H54 (cell line): ENCODE data around the gene EXOSC2.

Source experiments
- DNase-seq: peaks from one replicate; pipeline ENCODE4 v3.0.0; 2011; ENCODE audit warnings: low spot score, mixed read lengths; ENCODE audit not compliant: insufficient read length
- FAIRE-seq: peaks from 3 replicates; lab custom pipeline; 2011; peaks lifted over from hg19 to GRCh38; lab: Jason Lieb, UNC
- POLR2A ChIP-seq: IDR thresholded peaks from 2 replicates; pipeline ENCODE4 v1.6.1; 2011; ENCODE audit warnings: low read depth, mild to moderate bottlenecking, low read length

EXOSC2 gene

DNA sequence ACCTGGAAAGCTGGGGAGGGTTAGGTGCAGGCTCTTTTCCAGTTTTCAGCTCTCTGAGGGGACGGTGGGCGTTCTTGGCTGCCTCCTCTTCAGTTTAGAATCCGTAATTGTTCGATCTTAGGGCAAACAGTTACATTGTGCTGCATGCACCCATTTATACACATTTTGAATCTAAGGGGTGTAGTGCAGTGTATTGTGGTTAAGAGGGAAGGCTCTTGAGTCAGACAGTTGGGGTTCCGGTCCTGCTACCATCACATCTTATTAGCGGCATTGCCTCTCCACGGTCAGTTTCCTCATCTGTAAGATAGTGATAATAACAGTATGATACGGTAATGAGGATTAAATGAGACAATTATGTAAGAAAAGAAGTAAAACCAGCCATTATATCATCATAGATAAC, 625 bp downstream of the EXOSC2 start:
- no peak for TF ChIP-seq POLR2A
- FAIRE-seq (no peak), DNase-seq (no peak)

DNA sequence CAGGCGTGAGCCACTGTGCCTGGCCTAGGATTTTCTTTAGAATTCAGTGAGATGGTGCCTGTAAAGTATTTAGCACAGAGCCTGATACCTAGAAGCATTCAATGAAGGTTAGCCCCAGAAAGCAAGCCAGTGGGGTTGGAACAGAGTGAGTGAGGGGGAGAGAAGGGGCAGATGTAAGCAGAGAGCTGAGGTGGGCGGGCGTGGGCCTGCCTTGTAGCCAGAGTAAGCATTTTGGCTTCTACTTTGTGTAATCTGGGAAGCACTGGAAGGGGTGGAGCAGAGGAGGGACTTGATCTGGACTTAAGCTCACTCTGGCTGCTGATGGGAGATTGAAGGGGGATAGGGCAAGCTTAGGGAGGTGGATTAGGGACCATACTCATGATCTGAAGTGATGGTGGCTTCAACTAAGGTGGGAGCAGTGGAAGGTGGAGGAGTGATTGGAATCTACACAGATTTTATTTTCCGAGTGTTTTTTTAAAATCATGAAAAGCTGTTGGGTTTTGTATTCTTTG, 2.6 kb downstream of the EXOSC2 start:
- no peak for FAIRE-seq
- DNase-seq = no peak
- TF ChIP-seq POLR2A = no peak

DNA sequence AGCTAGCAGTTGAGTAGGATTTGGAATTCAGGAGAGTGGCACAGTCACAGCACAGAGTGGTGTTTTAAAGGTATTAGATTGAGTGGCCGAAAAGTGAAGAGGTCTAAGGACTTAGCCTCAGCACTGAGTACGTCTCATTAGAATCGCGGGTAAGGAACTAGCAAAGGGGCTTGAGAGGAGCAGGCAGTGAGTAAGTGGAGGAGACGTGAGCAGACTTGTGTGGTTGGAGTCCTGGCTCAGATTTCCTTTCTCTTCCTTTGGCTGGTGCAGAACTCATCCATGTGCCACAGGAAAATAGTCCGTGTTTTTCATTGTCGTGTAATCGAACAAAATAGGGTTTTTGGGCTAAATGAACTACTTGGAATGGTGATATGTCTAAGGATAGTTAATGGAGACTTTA, 3.4 kb downstream of the EXOSC2 start:
- no peak for TF ChIP-seq POLR2A
- FAIRE-seq (no peak), DNase-seq (no peak)

DNA sequence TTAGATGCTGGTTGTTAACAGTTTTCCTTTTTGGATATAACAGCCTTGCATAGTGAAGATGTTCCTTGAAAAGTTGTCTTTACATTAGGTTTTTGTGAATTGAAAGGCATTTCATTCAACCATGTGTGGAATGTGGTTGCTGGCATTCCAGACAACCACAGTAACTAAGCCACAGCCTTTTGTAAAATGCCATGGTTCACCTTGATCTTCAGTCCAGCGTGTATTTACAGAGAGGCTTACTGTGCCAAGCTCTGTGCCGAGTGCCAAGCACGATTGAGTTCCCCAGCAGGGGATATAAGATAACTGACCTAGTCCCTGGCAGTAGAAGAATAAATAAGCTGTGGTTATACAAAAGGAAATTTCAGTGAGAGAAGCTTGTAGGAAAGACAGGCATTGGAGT, 4.9 kb downstream of the EXOSC2 start:
- DNase-seq (no peak), FAIRE-seq (no peak)
- no peak for TF ChIP-seq POLR2A

DNA sequence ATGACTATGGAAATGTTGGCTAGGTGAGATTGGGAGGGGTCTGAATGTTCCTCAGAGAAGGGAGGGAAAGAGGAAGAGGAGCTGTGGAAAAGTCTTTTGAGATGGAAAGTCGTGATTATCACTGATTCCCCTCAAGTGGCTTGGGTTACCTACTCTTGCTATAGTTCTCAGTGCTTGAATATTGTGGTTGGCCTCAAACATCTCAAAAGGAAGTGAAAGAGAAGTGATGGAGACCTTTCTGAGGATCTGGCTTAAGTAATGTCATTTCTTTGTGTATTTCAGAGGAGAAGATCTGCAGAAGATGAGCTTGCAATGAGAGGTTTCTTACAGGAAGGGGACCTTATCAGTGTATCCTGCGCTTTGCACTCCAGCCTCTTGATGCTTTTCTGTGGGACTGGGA, 5.5 kb downstream of the EXOSC2 start:
- FAIRE-seq = no peak
- TF ChIP-seq POLR2A = no peak
- DNase-seq = no peak

DNA sequence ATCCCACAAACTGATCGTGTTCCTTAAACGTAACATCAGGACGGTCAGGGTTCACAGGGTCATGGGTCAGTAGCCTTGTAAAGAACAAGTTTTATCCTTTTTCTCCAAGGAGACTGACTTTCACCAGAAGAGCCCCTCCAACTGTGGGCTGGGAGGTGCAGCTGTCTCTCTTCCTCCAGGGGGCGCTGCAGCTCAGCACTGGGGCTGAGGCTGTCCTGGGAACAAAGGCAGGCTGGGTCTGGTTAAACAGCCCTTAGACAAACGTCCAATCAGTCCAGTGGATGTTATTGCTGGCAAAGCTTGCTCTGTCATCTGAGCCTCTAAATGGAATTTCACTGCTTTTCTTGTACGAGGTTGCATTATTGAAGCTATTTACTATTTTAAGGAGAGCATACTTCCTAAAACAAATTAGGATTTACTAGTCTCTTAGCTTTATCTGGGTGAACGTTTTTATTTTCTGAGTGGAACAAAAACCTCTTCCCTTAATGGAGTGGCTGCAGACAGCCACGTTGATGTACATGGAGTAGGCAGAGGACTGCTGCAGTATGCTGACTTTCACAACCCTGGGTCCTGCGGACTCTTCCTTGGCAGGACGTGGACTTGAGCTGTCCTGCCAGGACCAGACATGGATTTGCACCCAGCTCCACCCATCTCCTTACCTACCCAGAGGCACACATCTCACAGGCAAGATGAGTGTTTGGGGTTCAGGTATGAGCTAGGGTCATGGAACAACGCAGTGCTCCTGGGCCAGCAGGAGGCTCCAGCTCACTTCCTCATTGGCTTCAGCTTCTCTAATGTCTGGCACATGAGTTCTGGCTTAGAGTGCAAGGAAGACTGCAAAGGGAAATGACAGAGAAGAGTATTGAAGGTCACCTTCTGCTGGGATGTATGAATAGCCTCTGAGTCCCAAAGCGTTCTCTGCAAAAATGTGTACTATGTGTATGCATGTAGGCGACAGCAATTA, 7.8 kb downstream of the EXOSC2 start:
- FAIRE-seq = no peak
- DNase-seq = no peak
- TF ChIP-seq POLR2A = no peak

DNA sequence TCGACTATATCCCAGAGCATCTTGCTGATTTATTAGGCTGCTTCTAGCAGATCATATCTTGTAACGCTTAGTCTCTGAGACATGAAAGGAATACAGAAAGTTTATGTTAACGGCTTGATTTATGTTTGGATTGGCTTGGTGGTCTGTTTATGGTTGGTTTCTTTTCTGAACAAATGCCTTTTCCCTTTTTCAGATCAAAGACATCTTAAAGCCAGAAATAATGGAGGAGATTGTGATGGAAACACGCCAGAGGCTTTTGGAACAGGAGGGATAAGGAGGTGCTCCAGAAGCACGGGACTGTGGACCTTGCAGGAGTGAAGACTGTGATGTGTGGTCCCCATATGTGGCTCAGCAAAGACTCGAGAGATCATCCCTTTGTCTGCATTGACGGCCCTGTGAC, 9.9 kb downstream of the EXOSC2 start:
- no peak for TF ChIP-seq POLR2A
- FAIRE-seq (no peak), DNase-seq (no peak)

DNA sequence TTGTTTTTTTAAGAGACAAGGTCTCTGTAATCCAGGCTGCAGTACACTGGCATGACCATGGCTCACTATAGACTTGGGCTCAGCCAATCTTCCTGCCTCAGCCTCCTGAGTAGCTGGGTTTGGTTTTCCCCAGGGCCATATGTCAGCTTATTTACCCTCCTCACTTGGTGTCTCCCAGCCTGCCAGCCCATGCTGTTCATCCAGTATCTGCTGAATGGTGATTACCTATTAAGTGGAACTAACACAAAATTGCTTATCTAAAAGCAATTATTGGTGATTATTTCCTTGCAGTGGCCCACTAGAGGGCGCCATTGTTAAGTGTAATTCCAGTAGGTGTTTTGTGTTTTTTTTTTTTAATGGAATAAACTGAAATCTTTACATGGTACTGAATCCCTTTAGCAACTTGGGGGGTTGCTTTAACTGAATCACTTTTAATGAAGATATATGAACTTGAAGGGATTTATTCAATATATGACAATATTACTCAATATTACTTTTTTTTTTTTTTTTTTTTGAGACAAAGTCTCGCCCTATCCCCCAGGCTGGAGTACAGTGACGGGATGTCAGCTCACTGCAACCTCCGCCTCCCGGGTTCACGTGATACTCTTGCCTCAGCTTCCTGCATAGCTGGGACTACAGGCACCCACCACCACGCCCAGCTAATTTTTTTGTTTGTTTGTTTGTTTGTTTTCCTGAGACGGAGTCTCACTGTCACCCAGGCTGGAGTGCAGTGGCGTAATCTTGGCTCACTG, 13.8 kb downstream of the EXOSC2 start:
- FAIRE-seq = no peak
- DNase-seq = no peak
- TF ChIP-seq POLR2A = no peak

DNA sequence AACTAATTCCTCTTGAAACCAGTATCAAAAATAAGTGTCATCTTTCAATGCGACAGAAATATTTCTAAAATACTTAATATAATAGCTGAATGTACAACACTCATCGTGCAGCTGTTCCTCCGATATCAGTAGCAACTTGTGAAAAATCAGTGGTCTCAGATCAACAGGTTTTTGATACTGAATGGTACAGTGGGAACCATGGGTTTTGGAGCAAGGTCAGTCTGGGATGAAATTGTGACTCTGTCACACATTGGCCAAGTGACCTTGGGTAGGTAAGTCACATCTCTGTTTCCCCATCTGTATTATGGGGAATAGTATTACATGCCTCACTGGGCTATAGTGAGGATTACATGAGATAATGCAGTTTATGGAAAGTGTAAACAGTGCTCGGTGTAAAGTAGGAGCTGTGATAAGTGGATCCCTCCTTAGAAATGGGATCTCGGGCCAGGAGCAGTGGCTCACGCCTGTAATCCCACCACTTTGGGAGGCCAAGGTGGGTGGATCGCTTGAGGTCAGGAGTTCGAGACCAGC, 17.3 kb downstream of the EXOSC2 start:
- no peak for FAIRE-seq
- DNase-seq = no peak
- no peak for TF ChIP-seq POLR2A

DNA sequence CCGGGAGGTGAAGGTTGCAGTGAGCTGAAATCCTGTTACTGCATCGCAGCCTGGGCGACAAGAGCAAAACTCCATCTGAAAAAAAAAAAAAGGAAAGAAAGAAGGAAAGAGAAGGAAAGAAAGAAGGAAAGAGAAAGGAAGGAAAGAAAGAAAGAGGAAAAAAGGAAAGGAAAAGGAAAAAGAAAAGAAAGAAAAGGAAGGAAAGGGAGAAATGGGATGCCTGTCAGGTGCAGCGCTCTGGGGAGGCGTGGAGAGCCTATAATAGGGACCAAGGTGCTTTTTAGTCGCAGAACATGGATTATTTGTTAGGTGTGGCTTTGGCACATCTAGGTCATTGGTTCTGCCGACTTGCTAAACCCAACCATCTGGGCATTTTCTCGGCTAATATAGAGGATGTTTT, 17.9 kb downstream of the EXOSC2 start:
- TF ChIP-seq POLR2A = no peak
- FAIRE-seq = no peak
- no peak for DNase-seq

DNA sequence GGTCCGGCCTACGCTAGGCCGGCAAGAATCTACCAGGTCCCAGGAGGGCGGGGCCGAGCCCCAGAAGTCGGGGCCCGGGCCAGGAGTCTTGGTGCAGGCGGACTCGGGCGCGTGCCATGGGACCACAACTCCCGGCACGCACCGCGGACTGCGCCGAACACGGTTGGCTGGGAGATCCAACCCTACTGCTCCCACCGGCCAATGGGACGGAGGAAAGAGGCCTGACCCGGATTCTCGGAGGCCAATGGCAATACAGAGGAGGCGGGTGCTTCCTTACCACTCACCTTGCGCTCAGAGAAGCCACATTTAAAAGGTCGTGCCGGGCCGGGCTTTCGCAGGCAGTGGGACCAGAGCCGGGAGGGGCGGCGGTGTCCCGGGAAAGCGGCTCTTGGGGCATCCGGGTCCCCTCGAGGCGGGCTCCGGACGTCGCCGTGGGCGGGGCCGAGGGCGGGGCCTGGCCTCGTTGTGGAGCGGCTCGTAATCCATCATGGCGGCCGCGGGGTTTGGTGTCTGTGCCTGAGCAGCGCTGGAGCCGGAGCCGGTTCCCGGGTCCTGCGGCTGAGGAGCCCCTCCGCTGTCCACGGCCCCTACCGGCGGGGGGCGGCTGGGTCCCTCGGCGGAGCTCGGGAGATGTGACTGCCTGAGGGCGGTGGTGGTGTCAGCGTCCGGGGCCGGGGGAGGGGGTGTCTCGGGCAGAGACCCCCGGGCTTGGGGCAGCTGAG, 19.1 kb downstream of the EXOSC2 start:
- TF ChIP-seq POLR2A = peak; percentile 37; the same call in 1 of the 2 replicates
- peak; percentile 53 for DNase-seq
- no peak for FAIRE-seq

DNA sequence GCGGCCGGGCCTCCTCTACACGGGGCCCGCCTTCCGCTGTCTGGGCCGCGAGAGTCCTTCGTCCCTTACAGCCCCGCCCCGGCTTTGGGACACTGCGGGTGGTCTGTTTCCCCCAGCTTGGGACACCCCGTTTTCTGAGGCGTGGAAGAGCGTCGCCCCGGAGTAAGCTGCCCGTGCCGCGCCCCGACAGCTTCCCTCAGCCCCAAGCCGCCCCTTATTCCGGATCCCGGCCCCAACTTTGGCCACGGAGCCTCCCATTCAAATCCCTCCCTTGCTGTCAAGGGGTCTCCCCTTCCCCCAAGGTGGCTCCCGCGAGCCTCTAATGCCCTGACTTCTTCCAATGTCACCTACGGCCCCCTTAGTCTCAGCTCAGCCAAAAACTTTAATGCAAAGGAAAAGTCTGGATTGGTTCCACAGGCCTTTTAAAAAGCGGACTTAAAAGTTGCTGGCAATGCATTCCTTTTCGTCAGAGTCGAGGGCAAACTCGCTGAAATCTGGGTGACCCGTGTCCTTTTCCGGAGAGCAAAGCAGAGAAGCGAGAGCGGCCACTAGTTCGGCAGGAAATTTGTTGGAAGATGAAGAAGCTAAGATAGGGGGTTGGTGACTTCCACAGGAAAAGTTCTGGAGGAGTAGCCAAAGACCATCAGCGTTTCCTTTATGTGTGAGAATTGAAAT, 19.8 kb downstream of the EXOSC2 start:
- TF ChIP-seq POLR2A = no peak
- FAIRE-seq (no peak), DNase-seq (no peak)

DNA sequence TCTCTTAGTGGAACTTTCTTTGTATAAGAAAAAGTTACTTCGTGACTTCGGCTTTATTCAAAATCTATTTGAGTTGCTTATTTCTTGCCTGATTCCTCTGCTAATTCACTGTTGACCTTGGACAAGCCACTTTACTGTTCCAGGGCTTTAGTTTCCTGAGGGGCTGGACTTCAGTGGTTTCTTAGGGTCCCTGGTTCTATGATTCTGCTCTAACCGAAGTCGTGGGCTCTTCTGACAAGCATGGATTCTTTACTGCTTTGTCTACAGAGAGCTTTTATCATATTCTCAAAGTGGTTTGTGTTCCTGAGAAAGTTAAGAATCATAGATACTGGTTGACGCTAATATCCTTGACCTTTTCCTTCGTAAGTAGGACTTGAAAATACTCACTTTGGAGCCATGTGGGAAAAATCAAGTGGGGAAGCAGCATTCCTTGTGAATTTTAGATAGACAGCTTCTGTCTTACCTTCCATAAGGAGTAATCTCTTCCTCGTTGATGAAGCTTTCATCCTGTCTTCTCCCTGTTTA, 21.1 kb downstream of the EXOSC2 start:
- FAIRE-seq (no peak), DNase-seq (no peak)
- no peak for TF ChIP-seq POLR2A
